ENCODE results near the gene DNAJB2.

DNA sequence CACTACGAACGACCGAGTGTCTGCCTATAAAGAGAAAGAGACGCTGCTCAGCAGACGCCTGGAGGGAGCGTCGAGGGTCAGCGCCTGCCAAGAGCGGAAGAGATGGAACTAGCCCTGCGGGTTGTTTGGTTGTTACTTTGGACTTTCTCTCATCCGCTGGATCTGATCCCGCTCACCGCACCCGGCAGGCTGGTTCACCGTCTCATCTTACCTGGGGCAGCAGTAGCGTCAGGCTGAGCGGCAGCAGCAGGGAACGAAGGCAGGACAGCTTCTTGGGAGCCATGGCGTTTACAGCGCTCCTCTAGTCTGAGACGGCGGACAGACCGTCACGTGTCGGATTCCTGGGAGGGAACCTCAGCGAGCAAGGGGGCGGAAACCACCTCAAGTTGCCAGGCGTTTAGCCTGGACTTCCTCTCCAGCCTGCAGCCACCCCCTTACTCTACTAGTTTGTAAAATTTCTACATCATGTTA is 35.8 kb upstream of the DNAJB2 start:
- TF ChIP-seq POLR2A (IDR thresholded peaks at IDR 0.05) (peak; percentile 12), POLR2AphosphoS5 (IDR thresholded peaks at IDR 0.05) (no peak)
- TF ChIP-seq, protein P1, sequence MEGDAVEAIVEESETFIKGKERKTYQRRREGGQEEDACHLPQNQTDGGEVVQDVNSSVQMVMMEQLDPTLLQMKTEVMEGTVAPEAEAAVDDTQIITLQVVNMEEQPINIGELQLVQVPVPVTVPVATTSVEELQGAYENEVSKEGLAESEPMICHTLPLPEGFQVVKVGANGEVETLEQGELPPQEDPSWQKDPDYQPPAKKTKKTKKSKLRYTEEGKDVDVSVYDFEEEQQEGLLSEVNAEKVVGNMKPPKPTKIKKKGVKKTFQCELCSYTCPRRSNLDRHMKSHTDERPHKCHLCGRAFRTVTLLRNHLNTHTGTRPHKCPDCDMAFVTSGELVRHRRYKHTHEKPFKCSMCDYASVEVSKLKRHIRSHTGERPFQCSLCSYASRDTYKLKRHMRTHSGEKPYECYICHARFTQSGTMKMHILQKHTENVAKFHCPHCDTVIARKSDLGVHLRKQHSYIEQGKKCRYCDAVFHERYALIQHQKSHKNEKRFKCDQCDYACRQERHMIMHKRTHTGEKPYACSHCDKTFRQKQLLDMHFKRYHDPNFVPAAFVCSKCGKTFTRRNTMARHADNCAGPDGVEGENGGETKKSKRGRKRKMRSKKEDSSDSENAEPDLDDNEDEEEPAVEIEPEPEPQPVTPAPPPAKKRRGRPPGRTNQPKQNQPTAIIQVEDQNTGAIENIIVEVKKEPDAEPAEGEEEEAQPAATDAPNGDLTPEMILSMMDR (IDR thresholded peaks at IDR 0.05): no peak

All from prostate gland (tissue), 2 donors.